Neuronal stem cell (in vitro differentiated cells): ENCODE data around the gene ZSCAN30.

Experiments used
- DNase-seq: peaks from one replicate; pipeline ENCODE4 v3.0.0-alpha.2; 2013; ENCODE audit warnings: low spot score
- H2AFZ ChIP-seq: one replicate; pipeline ENCODE4 v1.6.1; 2013; ENCODE audit warnings: mild to moderate bottlenecking, low read length, inconsistent platforms
- H2AK5ac ChIP-seq: 2 replicates; pipeline ENCODE4 v1.6.1; 2013; ENCODE audit warnings: low read depth, mild to moderate bottlenecking, inconsistent platforms, low read length, moderate library complexity, mixed read lengths
- H2BK120ac ChIP-seq: 2 replicates; pipeline ENCODE4 v1.6.1; 2013; ENCODE audit warnings: low read depth, mild to moderate bottlenecking, inconsistent platforms, low read length, moderate library complexity, mixed read lengths
- H2BK12ac ChIP-seq: one replicate; pipeline ENCODE4 v1.6.1; 2013; ENCODE audit warnings: low read length, inconsistent platforms
- H2BK15ac ChIP-seq: 2 replicates; pipeline ENCODE4 v1.6.1; 2013; ENCODE audit warnings: mild to moderate bottlenecking, low read length, inconsistent platforms, mixed read lengths
- H2BK5ac ChIP-seq: one replicate; pipeline ENCODE4 v1.6.1; 2013; ENCODE audit warnings: inconsistent platforms, mild to moderate bottlenecking, low read length, moderate library complexity
- H3K14ac ChIP-seq: one replicate; pipeline ENCODE4 v1.6.1; 2013; ENCODE audit warnings: low read length, inconsistent platforms
- H3K18ac ChIP-seq: 2 replicates; pipeline ENCODE4 v1.6.1; 2013; ENCODE audit warnings: low read length, inconsistent platforms
- H3K23ac ChIP-seq: 2 replicates; pipeline ENCODE4 v1.6.1; 2013; ENCODE audit warnings: low read depth, mild to moderate bottlenecking, mixed read lengths, low read length, inconsistent platforms; ENCODE audit not compliant: poor library complexity
- H3K27ac ChIP-seq: replicated peaks from 3 replicates; pipeline ENCODE4 v1.5.1; 2013; ENCODE audit warnings: low read length, inconsistent platforms
- H3K27me3 ChIP-seq, 3 experiments: 2 replicates each; pipeline ENCODE4 v1.6.1; 2013; ENCODE audit warnings: low read length in 3 of 3, mild to moderate bottlenecking in 2 of 3, inconsistent platforms in 1 of 3, low read depth in 1 of 3, mixed read lengths in 1 of 3, moderate library complexity in 1 of 3; ENCODE audit not compliant: control insufficient read depth in 3 of 3, insufficient read depth in 3 of 3
- H3K36me3 ChIP-seq, 2 donors: replicated peaks in 1 of 2; 2 replicates each; pipeline ENCODE4 v1.6.1; 2013; ENCODE audit warnings: low read length in 2 of 2; ENCODE audit not compliant: control insufficient read depth in 2 of 2, insufficient read depth in 2 of 2
- H3K4ac ChIP-seq: 2 replicates; pipeline ENCODE4 v1.6.1; 2013; ENCODE audit warnings: inconsistent platforms, mild to moderate bottlenecking, low read length, moderate library complexity
- H3K4me1 ChIP-seq, 2 donors: 1 replicate in 1 of 2; 2 replicates in 1 of 2; pipeline ENCODE4 v1.6.1; 2013; ENCODE audit warnings: low read length in 2 of 2, low read depth in 1 of 2; ENCODE audit not compliant: control insufficient read depth in 2 of 2, insufficient read depth in 1 of 2
- H3K4me2 ChIP-seq: one replicate; pipeline ENCODE4 v1.6.1; 2013; ENCODE audit warnings: mild to moderate bottlenecking, low read length, inconsistent platforms; ENCODE audit not compliant: insufficient read depth, poor library complexity, severe bottlenecking
- H3K4me3 ChIP-seq, 2 donors: 2 replicates each; pipeline ENCODE4 v1.5.1; 2013; ENCODE audit warnings: low read length in 2 of 2, mild to moderate bottlenecking in 2 of 2, inconsistent platforms in 1 of 2, moderate library complexity in 1 of 2
- H3K79me1 ChIP-seq: one replicate; pipeline ENCODE4 v1.6.1; 2013; ENCODE audit warnings: low read depth, mild to moderate bottlenecking, inconsistent platforms, low read length, moderate library complexity
- H3K9ac ChIP-seq: one replicate; pipeline ENCODE4 v1.6.1; 2013; ENCODE audit warnings: mild to moderate bottlenecking, low read depth, low read length, inconsistent platforms; ENCODE audit not compliant: poor library complexity
- H3K9me3 ChIP-seq, 2 donors: replicated peaks in 1 of 2; 2 replicates each; pipeline versions ENCODE3 to v1.6.1; 2013; ENCODE audit warnings: low read length in 2 of 2, mild to moderate bottlenecking in 2 of 2, inconsistent platforms in 1 of 2, low read depth in 1 of 2, mixed read lengths in 1 of 2, moderate library complexity in 1 of 2; ENCODE audit not compliant: control insufficient read depth in 2 of 2, insufficient read depth in 1 of 2
- H4K8ac ChIP-seq: one replicate; pipeline ENCODE4 v1.6.1; 2013; ENCODE audit warnings: low read depth, mild to moderate bottlenecking, inconsistent platforms, low read length, moderate library complexity
- H4K91ac ChIP-seq: one replicate; pipeline ENCODE4 v1.6.1; 2013; ENCODE audit warnings: low read length, low read depth, mild to moderate bottlenecking, inconsistent platforms; ENCODE audit not compliant: poor library complexity
- WGBS, 2 donors: extraction: QIAGEN DNeasy Blood & Tissue Kit; methylation state at CpG; one replicate each; pipeline ENCODE4 v1.1.7; 2013; ENCODE audit warnings: missing lambda C conversion rate in 2 of 2, mixed read lengths in 1 of 2; ENCODE audit not compliant: insufficient read length in 2 of 2, insufficient replicate concordance in 1 of 2; ENCODE audit errors: extremely low coverage in 2 of 2; 5-methylcytosine and 5-hydroxymethylcytosine counted together

ZSCAN30 gene

DNA sequence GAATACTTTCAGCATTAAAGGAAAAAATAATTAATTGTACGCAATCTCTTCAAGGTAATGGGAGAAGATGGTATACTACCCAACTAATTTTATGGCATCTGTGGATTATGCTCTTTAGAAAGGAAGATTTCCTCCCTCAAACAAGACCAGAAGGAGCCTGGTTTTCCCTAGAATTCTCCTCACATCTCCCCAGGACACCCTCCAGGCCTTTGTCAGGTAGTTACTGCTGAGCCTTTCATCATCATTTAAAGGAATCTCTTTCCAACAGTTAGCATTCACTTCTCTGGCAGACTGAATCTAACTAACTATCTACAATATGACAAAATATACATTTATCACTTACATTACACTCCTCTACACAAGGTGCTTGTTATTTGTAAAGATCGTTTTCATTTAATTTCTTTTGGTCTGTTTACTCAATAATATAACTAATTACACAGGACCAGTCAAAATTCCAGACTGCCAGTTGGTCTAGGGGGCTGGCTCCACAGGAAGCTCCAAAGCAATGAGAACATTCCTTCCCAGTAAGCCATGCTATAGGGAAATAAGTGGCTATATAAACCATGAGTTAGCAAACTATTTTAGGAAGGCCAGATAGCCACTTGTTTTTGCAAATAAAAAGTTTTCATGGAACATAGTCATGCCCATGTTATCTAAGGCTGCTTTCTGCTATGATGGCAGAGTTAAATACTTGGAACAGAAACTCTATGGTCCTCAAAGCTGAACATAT lies 35.1 kb upstream of the ZSCAN30 start:
- Histone ChIP-seq H3K27ac (no peak overlapping the region), H3K9ac (no peak overlapping the region), H4K91ac (no peak overlapping the region), H3K9me3 (no peaks in the 10 kb centered on the region), H2BK120ac (no peak overlapping the region), H4K8ac (no peak overlapping the region), H3K4me3 (no peak overlapping the region), H3K14ac (no peak overlapping the region), H3K4me1 (peaks cover 0 to 1% of the 10 kb centered on the region in 2 donors), H3K79me1 (no peaks in the 10 kb centered on the region), H3K36me3 (no peaks in the 10 kb centered on the region), H3K27me3 (no peaks in the 10 kb centered on the region), H3K18ac (no peak overlapping the region), H2AFZ (no peak overlapping the region), H2AK5ac (no peak overlapping the region), H2BK15ac (no peak overlapping the region), H3K4me2 (no peak overlapping the region), H2BK12ac (no peak overlapping the region), H2BK5ac (no peak overlapping the region), H3K4ac (no peak overlapping the region), H3K23ac (no peak overlapping the region)
- no peak for DNase-seq
- whole genome bisulfite sequencing, 2 donors, result no CpG with 5 or more reads among the region's 2 CpGs

DNA sequence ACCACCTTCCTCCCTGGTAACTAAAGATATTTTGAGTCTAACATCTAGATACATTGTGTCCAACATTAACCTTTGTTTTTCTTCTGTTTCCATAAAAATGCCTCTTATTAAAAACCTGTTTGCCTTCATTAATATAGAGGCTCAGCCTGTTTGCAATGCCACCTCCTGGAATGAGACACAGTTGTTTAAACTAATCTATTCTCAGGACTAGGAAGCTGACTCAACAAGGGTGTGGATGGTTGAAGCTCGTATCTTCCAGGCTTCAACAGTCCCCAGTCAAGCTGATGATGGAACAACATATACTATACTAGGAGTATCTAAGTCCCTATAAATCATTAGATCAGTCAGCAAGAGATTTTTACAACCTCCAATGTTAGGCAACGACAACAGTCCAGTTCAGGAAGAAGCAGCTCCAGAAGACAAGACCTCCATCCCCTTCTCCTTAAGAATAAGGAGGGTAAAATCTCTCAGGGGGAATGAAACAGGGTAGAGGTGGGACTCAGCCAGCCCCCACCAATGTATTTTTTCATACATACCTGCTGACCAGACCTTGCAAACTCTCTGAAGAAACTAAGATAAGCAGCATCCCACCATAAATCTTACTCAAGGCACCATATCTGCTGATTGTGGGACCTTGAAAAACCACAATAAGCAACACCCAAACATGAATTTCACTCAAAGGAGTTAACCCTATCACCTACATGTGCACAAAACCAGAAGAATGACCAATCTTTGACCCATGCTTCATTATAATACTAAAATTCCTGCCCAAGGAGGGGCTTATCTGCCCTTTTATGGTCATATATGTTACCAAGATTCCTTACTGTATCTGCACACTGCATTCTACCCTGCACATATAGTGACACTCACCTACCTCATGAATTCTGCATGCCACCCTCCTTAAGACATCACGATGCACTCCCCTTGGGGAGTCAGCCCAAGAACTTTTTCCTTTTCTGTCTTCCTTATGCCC lies 32.7 kb upstream of the ZSCAN30 start:
- Histone ChIP-seq H2AK5ac (no peak overlapping the region), H2BK15ac (no peak overlapping the region), H3K27me3 (no peaks in the 10 kb centered on the region), H3K4me1 (peaks cover 0 to 1% of the 10 kb centered on the region in 2 donors), H3K27ac (no peak overlapping the region), H3K14ac (no peak overlapping the region), H3K18ac (no peak overlapping the region), H3K9me3 (no peaks in the 10 kb centered on the region), H4K8ac (no peak overlapping the region), H3K79me1 (no peaks in the 10 kb centered on the region), H3K4ac (no peak overlapping the region), H2AFZ (no peak overlapping the region), H3K23ac (no peak overlapping the region), H4K91ac (no peak overlapping the region), H2BK120ac (no peak overlapping the region), H2BK12ac (no peak overlapping the region), H3K4me3 (no peak overlapping the region), H2BK5ac (no peak overlapping the region), H3K9ac (no peak overlapping the region), H3K4me2 (no peak overlapping the region), H3K36me3 (no peaks in the 10 kb centered on the region)
- no peak for DNase-seq
- no CpG with 5 or more reads among the region's 3 CpGs for WGBS, 2 donors

DNA sequence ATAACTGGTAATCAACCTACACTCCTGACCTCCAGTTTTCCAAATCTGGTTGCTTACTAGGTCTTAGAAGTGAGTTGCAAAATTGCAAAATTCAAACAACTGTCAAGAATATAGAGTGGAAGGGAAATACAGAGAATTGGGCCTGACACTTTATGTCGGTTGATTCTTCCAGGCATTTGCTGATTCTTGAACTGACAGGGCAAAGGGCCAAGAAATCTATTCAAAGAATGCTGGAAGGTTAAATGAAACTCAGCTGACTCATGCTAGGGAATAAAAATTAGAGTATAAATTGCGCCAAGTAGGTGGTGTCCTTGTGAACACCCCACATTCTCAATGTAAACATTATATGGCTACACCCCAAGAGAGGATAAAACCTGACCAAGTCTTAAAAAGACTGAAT lies 21.5 kb upstream of the ZSCAN30 start:
- H3K4me1 ChIP-seq, result no peaks in the 10 kb centered on the region
- no CpG with 5 or more reads among the region's 2 CpGs for WGBS, 2 donors
- no peak overlapping the region for H2AK5ac ChIP-seq
- no peak overlapping the region for H3K4me3 ChIP-seq
- H3K9me3 ChIP-seq, result peaks cover 16 to 40% of the 10 kb centered on the region in 2 donors
- no peaks in the 10 kb centered on the region for H3K27me3 ChIP-seq
- H2BK15ac ChIP-seq, result no peak overlapping the region
- no peak overlapping the region for H3K4ac ChIP-seq
- H2BK5ac ChIP-seq, result no peak overlapping the region
- no peak overlapping the region for H2AFZ ChIP-seq
- H3K4me2 ChIP-seq, result no peak overlapping the region
- no peak overlapping the region for H2BK120ac ChIP-seq
- no peak overlapping the region for H3K9ac ChIP-seq
- no peak overlapping the region for H3K23ac ChIP-seq
- no peak overlapping the region for H3K27ac ChIP-seq
- no peak overlapping the region for H3K18ac ChIP-seq
- DNase-seq, result no peak
- H3K79me1 ChIP-seq, result no peaks in the 10 kb centered on the region
- H2BK12ac ChIP-seq, result no peak overlapping the region
- no peak overlapping the region for H4K91ac ChIP-seq
- no peak overlapping the region for H3K14ac ChIP-seq
- no peak overlapping the region for H4K8ac ChIP-seq
- peaks cover 11 to 14% of the 10 kb centered on the region in 2 donors for H3K36me3 ChIP-seq
